MM.1S (cell line): ENCODE results near the gene TCEAL9.

Source experiments
- DNase-seq: peaks from one replicate; pipeline ENCODE4 v3.0.0-alpha.2; 2015
- H2AFZ ChIP-seq: fragments of 300-600 bp; sonication (generic); 2 replicates; pipeline ENCODE4 v1.6.0; 2016; ENCODE audit warnings: antibody characterized with exemption, low read length
- H3F3A ChIP-seq: fragments of 300-600 bp; sonication (generic); 2 replicates; pipeline ENCODE4 v1.6.1; 2016; ENCODE audit warnings: mild to moderate bottlenecking, antibody characterized with exemption, low read length, moderate library complexity, mixed read lengths; ENCODE audit not compliant: insufficient read depth
- H3K27ac ChIP-seq: fragments of 300-600 bp; sonication (generic); 2 replicates; pipeline ENCODE4 v1.5.1; 2016; ENCODE audit warnings: mild to moderate bottlenecking, low read length
- H3K27me3 ChIP-seq: fragments of 300-600 bp; sonication (generic); replicated peaks from 2 replicates; pipeline ENCODE4 v1.6.0; 2016; ENCODE audit warnings: low read length; ENCODE audit not compliant: insufficient read depth
- H3K36me3 ChIP-seq: fragments of 300-600 bp; sonication (generic); replicated peaks from 2 replicates; pipeline ENCODE4 v1.6.1; 2016; ENCODE audit warnings: mild to moderate bottlenecking, low read length, mixed read lengths; ENCODE audit not compliant: insufficient read depth
- H3K4me1 ChIP-seq: fragments of 300-600 bp; sonication (generic); 2 replicates; pipeline ENCODE4 v1.6.1; 2016; ENCODE audit warnings: low read length, mixed read lengths
- H3K4me2 ChIP-seq: fragments of 300-600 bp; sonication (generic); 2 replicates; pipeline ENCODE4 v1.6.0; 2016; ENCODE audit warnings: low read depth, low read length
- H3K4me3 ChIP-seq: fragments of 300-600 bp; sonication (generic); 2 replicates; pipeline ENCODE4 v1.5.1; 2016; ENCODE audit warnings: low read length, mixed read lengths
- H3K79me2 ChIP-seq: fragments of 300-600 bp; sonication (generic); 2 replicates; pipeline ENCODE4 v1.6.1; 2016; ENCODE audit warnings: mixed run types, low read length, mixed read lengths
- H3K9ac ChIP-seq: fragments of 300-600 bp; sonication (generic); 2 replicates; pipeline ENCODE4 v1.6.1; 2016; ENCODE audit warnings: low read length, mixed read lengths
- H3K9me2 ChIP-seq: fragments of 300-600 bp; sonication (generic); replicated peaks from 2 replicates; pipeline ENCODE4 v1.6.1; 2016; ENCODE audit warnings: mild to moderate bottlenecking, low read length, mixed read lengths; ENCODE audit not compliant: insufficient read depth
- H3K9me3 ChIP-seq: fragments of 300-600 bp; sonication (generic); replicated peaks from 2 replicates; pipeline ENCODE4 v1.6.1; 2016; ENCODE audit warnings: mild to moderate bottlenecking, low read length, mixed read lengths; ENCODE audit not compliant: insufficient read depth
- H4K20me1 ChIP-seq: fragments of 300-600 bp; sonication (generic); 2 replicates; pipeline ENCODE4 v1.6.1; 2016; ENCODE audit warnings: mild to moderate bottlenecking, low read length, moderate library complexity, mixed read lengths; ENCODE audit not compliant: insufficient read depth
- CTCF ChIP-seq: fragments of 300-600 bp; sonication (generic); IDR thresholded peaks from 2 replicates; pipeline ENCODE4 v1.5.1; 2016; ENCODE audit warnings: antibody characterized with exemption, low read length, mixed read lengths
- EZH2 ChIP-seq: fragments of 300-600 bp; sonication (generic); optimal IDR thresholded peaks from 2 replicates; pipeline ENCODE3; 2017; ENCODE audit warnings: low read depth, mild to moderate bottlenecking, antibody characterized with exemption, low read length, mixed read lengths
- EZH2phosphoT487 ChIP-seq: fragments of 300-600 bp; sonication (generic); IDR thresholded peaks from 2 replicates; pipeline ENCODE4 v1.6.1; 2018; ENCODE audit warnings: antibody characterized with exemption, low read length

TCEAL9 gene

GRCh38 chrX:103360092-103360491, 3.8 kb downstream of the TCEAL9 start:
- no peaks in the 10 kb centered on the region for H3K79me2 ChIP-seq

GRCh38 chrX:103360916-103361315, 4.6 kb downstream of the TCEAL9 start:
- Histone ChIP-seq H3K9ac (no peak overlapping the region), H4K20me1 (no peaks in the 10 kb centered on the region), H3F3A (no peaks in the 10 kb centered on the region), H3K4me1 (no peaks in the 10 kb centered on the region), H3K9me2 (no peaks in the 10 kb centered on the region), H3K4me3 (no peak overlapping the region), H3K9me3 (no peaks in the 10 kb centered on the region), H3K27me3 (no peaks in the 10 kb centered on the region), H3K4me2 (no peak overlapping the region), H3K79me2 (no peaks in the 10 kb centered on the region), H3K36me3 (no peaks in the 10 kb centered on the region), H3K27ac (no peak overlapping the region), H2AFZ (no peak overlapping the region)
- no peak for DNase-seq
- no peak for TF ChIP-seq EZH2phosphoT487
- no peak for TF ChIP-seq EZH2
- no peak for TF ChIP-seq CTCF

More at GRCh38 chrX:103360092-103360491, 3.8 kb downstream of the TCEAL9 start:
- no peak overlapping the region for H3K4me3 ChIP-seq
- H3K9me3 ChIP-seq = no peaks in the 10 kb centered on the region
- no peak for TF ChIP-seq EZH2phosphoT487
- no peak for TF ChIP-seq EZH2
- no peak for TF ChIP-seq CTCF
- no peak overlapping the region for H2AFZ ChIP-seq
- H3K36me3 ChIP-seq = no peaks in the 10 kb centered on the region
- no peaks in the 10 kb centered on the region for H3K9me2 ChIP-seq
- DNase-seq = no peak
- H3F3A ChIP-seq = no peaks in the 10 kb centered on the region
- no peak overlapping the region for H3K9ac ChIP-seq
- no peak overlapping the region for H3K27ac ChIP-seq
- H3K4me1 ChIP-seq = no peaks in the 10 kb centered on the region
- H3K4me2 ChIP-seq = no peak overlapping the region
- no peaks in the 10 kb centered on the region for H4K20me1 ChIP-seq
- H3K27me3 ChIP-seq = no peaks in the 10 kb centered on the region

- H3K4me3 ChIP-seq = no peak overlapping the region
- no peak overlapping the region for H3K9ac ChIP-seq
- H3K4me2 ChIP-seq = no peak overlapping the region
- H3K36me3 ChIP-seq = no peaks in the 10 kb centered on the region
- no peaks in the 10 kb centered on the region for H3K9me3 ChIP-seq
- no peak overlapping the region for H2AFZ ChIP-seq
- TF ChIP-seq EZH2 (no peak), EZH2phosphoT487 (no peak), CTCF (no peak)
- no peaks in the 10 kb centered on the region for H3K9me2 ChIP-seq
- H3K27me3 ChIP-seq = no peaks in the 10 kb centered on the region
- H3F3A ChIP-seq = no peaks in the 10 kb centered on the region
- no peaks in the 10 kb centered on the region for H3K79me2 ChIP-seq
- no peaks in the 10 kb centered on the region for H3K4me1 ChIP-seq
- no peak overlapping the region for H3K27ac ChIP-seq
- DNase-seq = no peak
- H4K20me1 ChIP-seq = no peaks in the 10 kb centered on the region
Observed at GRCh38 chrX:103361798-103362197, 5.5 kb downstream of the TCEAL9 start.
